Trophoblast cell (in vitro differentiated cells and primary cell): Measurements from ENCODE around the gene EPB41L2.
A peak's percentile ranks its signal among the peaks of the same experiment; 100 is the strongest.

Experiments
- DNase-seq, 2 donors: peaks; one replicate each; pipeline ENCODE4 v3.0.0-alpha.2; 2016
- H2AFZ ChIP-seq: 2 replicates; pipeline ENCODE4 v1.6.1; 2013; ENCODE audit warnings: low read length, moderate library complexity, mild to moderate bottlenecking; ENCODE audit not compliant: insufficient read depth, poor library complexity
- H2AK5ac ChIP-seq: 2 replicates; pipeline ENCODE4 v1.6.1; 2013; ENCODE audit warnings: mild to moderate bottlenecking, low read length
- H2BK120ac ChIP-seq: 2 replicates; pipeline ENCODE4 v1.6.1; 2013; ENCODE audit warnings: low read length, mild to moderate bottlenecking, moderate library complexity; ENCODE audit not compliant: insufficient read depth, poor library complexity
- H2BK12ac ChIP-seq: 2 replicates; pipeline ENCODE4 v1.6.1; 2013; ENCODE audit warnings: mild to moderate bottlenecking, low read length, moderate library complexity
- H2BK5ac ChIP-seq: 2 replicates; pipeline ENCODE4 v1.6.1; 2013; ENCODE audit warnings: low read length, low read depth, moderate library complexity, mild to moderate bottlenecking; ENCODE audit not compliant: poor library complexity
- H3K14ac ChIP-seq: 2 replicates; pipeline ENCODE4 v1.6.1; 2013; ENCODE audit warnings: mild to moderate bottlenecking, low read length
- H3K18ac ChIP-seq: 2 replicates; pipeline ENCODE4 v1.6.1; 2013; ENCODE audit warnings: mild to moderate bottlenecking, low read length
- H3K23ac ChIP-seq: 2 replicates; pipeline ENCODE4 v1.6.1; 2013; ENCODE audit warnings: low read length
- H3K27ac ChIP-seq: 2 replicates; pipeline ENCODE4 v1.5.1; 2013; ENCODE audit warnings: low read depth, mild to moderate bottlenecking, inconsistent platforms, low read length, moderate library complexity
- H3K27me3 ChIP-seq: 2 replicates; pipeline ENCODE4 v1.6.1; 2013; ENCODE audit warnings: inconsistent platforms, mild to moderate bottlenecking, low read length, moderate library complexity; ENCODE audit not compliant: insufficient read depth
- H3K36me3 ChIP-seq, 2 experiments: 1 replicate in 1 of 2; 2 replicates in 1 of 2; pipeline ENCODE4 v1.6.1; 2013; ENCODE audit warnings: low read length in 2 of 2, mild to moderate bottlenecking in 2 of 2, moderate library complexity in 1 of 2; ENCODE audit not compliant: insufficient read depth in 2 of 2, control insufficient read depth in 1 of 2
- H3K4ac ChIP-seq: 2 replicates; pipeline ENCODE4 v1.6.1; 2013; ENCODE audit warnings: low read depth, mild to moderate bottlenecking, low read length, moderate library complexity
- H3K4me1 ChIP-seq, 2 experiments: 1 replicate in 1 of 2; 2 replicates in 1 of 2; pipeline ENCODE4 v1.6.1; 2013; ENCODE audit warnings: low read length in 2 of 2, mild to moderate bottlenecking in 2 of 2, moderate library complexity in 1 of 2; ENCODE audit not compliant: insufficient read depth in 2 of 2, control insufficient read depth in 1 of 2
- H3K4me2 ChIP-seq: 2 replicates; pipeline ENCODE4 v1.6.1; 2013; ENCODE audit warnings: inconsistent platforms, mild to moderate bottlenecking, low read length, moderate library complexity
- H3K4me3 ChIP-seq: 2 replicates; pipeline ENCODE4 v1.5.1; 2013; ENCODE audit warnings: mild to moderate bottlenecking, low read depth, low read length, inconsistent platforms
- H3K79me1 ChIP-seq: one replicate; pipeline ENCODE4 v1.6.1; 2013; ENCODE audit warnings: low read length
- H3K79me2 ChIP-seq: 2 replicates; pipeline ENCODE4 v1.6.1; 2013; ENCODE audit warnings: low read length, mild to moderate bottlenecking; ENCODE audit not compliant: control insufficient read depth, insufficient read depth, poor library complexity
- H3K9ac ChIP-seq: 2 replicates; pipeline ENCODE4 v1.6.1; 2013; ENCODE audit warnings: mild to moderate bottlenecking, low read length
- H3K9me3 ChIP-seq: 2 replicates; pipeline ENCODE4 v1.6.1; 2013; ENCODE audit warnings: low read depth, mild to moderate bottlenecking, control low read depth, inconsistent platforms, low read length; ENCODE audit not compliant: insufficient read depth
- H4K12ac ChIP-seq: 2 replicates; pipeline ENCODE4 v1.6.1; 2013; ENCODE audit warnings: low read depth, mild to moderate bottlenecking, low read length, moderate library complexity
- H4K8ac ChIP-seq: 2 replicates; pipeline ENCODE4 v1.6.1; 2013; ENCODE audit warnings: low read depth, mild to moderate bottlenecking, low read length, moderate library complexity
- H4K91ac ChIP-seq: one replicate; pipeline ENCODE4 v1.6.1; 2013; ENCODE audit warnings: low read depth, mild to moderate bottlenecking, low read length, moderate library complexity
- WGBS: extraction: QIAGEN DNeasy Blood & Tissue Kit; methylation state at CpG from one replicate; pipeline ENCODE4 v1.1.7; 2013; ENCODE audit warnings: missing lambda C conversion rate; ENCODE audit not compliant: insufficient read length, insufficient coverage; ENCODE audit errors: extremely low coverage; 5-methylcytosine and 5-hydroxymethylcytosine counted together

Gene EPB41L2

DNA sequence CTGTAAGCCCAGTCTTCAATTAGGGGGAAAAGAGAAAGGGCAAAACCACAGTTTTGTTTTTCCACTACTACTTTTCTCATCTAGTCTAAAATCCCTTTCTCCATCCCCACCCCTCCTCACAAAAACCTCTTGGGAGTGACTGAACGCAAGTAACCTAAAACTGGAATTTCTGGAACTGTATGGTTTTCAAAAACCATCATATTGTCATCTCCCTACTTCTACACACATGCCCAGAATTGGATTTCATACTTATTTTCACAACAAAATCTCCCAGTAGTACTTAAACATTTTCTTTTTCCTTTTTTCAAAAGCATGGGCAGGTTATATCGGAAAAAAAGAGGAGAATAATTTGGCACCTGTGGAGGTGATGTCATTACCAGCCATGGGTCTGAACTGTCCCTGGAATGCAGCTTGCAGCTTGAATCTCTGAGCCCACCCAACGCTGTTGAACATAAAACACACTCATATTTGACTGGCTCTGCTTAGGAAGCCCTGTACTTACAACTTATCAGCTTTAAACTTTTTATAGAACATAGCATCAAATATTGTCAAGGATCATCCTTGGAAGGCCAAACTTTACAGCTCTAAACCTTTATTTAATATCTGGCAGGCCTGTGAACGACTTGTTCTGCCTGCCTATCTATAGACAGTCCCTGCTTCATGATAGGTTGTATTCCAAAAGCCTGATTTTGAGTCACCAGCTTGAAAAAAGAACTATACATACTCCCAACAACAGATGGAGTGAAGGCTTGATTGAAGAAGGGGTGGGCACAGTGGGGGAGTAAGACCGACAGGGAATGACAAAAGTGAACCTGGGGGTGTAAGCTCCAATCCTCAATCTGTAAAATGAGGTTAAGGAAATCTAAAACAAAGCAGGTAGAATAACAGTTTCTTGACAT, 59.3 kb downstream of the EPB41L2 start:
- Histone ChIP-seq H3K79me2 (no peaks in the 10 kb centered on the region), H2BK12ac (no peak overlapping the region), H4K8ac (no peak overlapping the region), H3K18ac (no peak overlapping the region), H3K4me1 (peaks cover 5 to 14% of the 10 kb centered on the region in 2 experiments), H3K14ac (no peak overlapping the region), H3K27ac (no peak overlapping the region), H3K9ac (no peak overlapping the region), H4K91ac (no peak overlapping the region), H2BK5ac (no peak overlapping the region), H2BK120ac (no peak overlapping the region), H3K4me3 (no peak overlapping the region), H3K9me3 (peaks cover 8% of the 10 kb centered on the region), H3K4ac (no peak overlapping the region), H3K27me3 (no peaks in the 10 kb centered on the region), H3K23ac (no peak overlapping the region), H3K4me2 (no peak overlapping the region), H2AK5ac (no peak overlapping the region), H2AFZ (no peak overlapping the region), H3K79me1 (peaks cover 6% of the 10 kb centered on the region), H4K12ac (no peak overlapping the region), H3K36me3 (no peaks in the 10 kb centered on the region)
- no CpG with 5 or more reads among the region's 5 CpGs for WGBS
- DNase-seq, result no peak

DNA sequence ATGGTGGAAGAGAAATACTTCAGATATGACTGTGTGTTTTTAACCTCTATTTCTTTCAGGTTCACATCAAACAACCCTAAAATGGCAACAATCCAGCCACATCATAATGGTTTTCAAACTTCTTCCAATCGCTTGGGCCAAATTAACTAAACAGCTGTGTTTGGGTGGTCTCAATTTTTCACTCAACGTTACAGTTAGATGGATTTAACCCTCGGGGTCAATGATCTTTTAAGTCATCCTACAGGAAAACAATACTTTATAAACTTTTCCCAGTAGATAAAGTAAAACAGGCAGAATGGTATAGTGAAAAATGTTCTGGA, 60.4 kb downstream of the EPB41L2 start:
- Histone ChIP-seq H4K8ac (no peak overlapping the region), H3K27me3 (no peaks in the 10 kb centered on the region), H3K18ac (no peak overlapping the region), H3K4ac (no peak overlapping the region), H3K27ac (no peak overlapping the region), H2BK12ac (no peak overlapping the region), H3K4me3 (no peak overlapping the region), H3K9me3 (peaks cover 2% of the 10 kb centered on the region), H3K4me2 (no peak overlapping the region), H3K14ac (no peak overlapping the region), H2BK5ac (no peak overlapping the region), H3K9ac (no peak overlapping the region), H3K4me1 (peaks cover 5 to 14% of the 10 kb centered on the region in 2 experiments), H2AK5ac (no peak overlapping the region), H2BK120ac (no peak overlapping the region), H4K91ac (no peak overlapping the region), H3K23ac (no peak overlapping the region), H2AFZ (no peak overlapping the region), H3K79me1 (peaks cover 6% of the 10 kb centered on the region), H4K12ac (no peak overlapping the region), H3K36me3 (no peaks in the 10 kb centered on the region), H3K79me2 (no peaks in the 10 kb centered on the region)
- no peak for DNase-seq
- WGBS, result no CpG with 5 or more reads among the region's 3 CpGs

DNA sequence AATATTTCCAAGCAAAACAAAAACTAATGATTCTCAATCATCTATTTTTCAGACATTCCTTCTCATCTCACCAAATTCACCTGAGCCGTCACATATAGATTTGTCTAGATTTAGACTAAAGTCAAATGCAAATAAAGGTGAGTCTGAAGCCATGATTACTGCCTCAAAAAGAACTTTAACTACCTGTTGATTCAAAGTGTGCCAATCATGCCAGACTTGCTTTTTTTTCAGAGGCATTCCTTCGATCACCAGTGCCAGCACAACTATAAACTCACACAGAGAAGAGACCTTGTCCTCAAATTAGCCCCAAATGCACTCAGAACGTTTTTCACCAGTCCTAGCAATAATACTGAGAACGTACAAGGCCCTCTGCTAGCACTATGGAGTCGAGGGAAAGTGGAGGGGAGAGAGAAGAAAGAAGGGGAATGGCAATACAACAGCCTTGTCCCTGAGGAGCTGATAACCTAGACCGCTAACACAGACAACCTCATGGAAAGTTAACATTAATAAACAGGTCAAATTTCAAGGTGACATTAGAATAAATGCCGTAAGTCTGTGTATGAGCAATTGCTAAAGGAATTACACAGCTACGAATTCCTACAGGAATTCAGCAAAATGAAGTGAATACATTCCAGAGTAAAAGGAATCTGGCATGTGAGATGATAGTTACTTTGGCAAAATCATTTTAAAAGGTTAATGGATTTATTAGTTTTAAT, 60.9 kb downstream of the EPB41L2 start:
- H3K27me3 ChIP-seq, result no peaks in the 10 kb centered on the region
- no peaks in the 10 kb centered on the region for H3K36me3 ChIP-seq
- WGBS, result no CpG with 5 or more reads among the region's 8 CpGs
- H2AK5ac ChIP-seq, result peak overlapping the region; percentile 39
- no peak overlapping the region for H2AFZ ChIP-seq
- H3K14ac ChIP-seq, result no peak overlapping the region
- H3K27ac ChIP-seq, result no peak overlapping the region
- no peaks in the 10 kb centered on the region for H3K79me2 ChIP-seq
- no peak overlapping the region for H2BK5ac ChIP-seq
- H4K91ac ChIP-seq, result no peak overlapping the region
- no peak overlapping the region for H2BK12ac ChIP-seq
- H3K23ac ChIP-seq, result peak overlapping the region; percentile 25
- H3K4ac ChIP-seq, result peak overlapping the region; percentile 6
- no peak overlapping the region for H4K12ac ChIP-seq
- no peak overlapping the region for H3K4me3 ChIP-seq
- no peak for DNase-seq
- H3K9ac ChIP-seq, result no peak overlapping the region
- no peak overlapping the region for H4K8ac ChIP-seq
- no peak overlapping the region for H3K18ac ChIP-seq
- peaks cover 5 to 14% of the 10 kb centered on the region in 2 experiments for H3K4me1 ChIP-seq
- H3K79me1 ChIP-seq, result peaks cover 8% of the 10 kb centered on the region
- no peak overlapping the region for H3K4me2 ChIP-seq
- no peak overlapping the region for H2BK120ac ChIP-seq
- peaks cover 2% of the 10 kb centered on the region for H3K9me3 ChIP-seq

DNA sequence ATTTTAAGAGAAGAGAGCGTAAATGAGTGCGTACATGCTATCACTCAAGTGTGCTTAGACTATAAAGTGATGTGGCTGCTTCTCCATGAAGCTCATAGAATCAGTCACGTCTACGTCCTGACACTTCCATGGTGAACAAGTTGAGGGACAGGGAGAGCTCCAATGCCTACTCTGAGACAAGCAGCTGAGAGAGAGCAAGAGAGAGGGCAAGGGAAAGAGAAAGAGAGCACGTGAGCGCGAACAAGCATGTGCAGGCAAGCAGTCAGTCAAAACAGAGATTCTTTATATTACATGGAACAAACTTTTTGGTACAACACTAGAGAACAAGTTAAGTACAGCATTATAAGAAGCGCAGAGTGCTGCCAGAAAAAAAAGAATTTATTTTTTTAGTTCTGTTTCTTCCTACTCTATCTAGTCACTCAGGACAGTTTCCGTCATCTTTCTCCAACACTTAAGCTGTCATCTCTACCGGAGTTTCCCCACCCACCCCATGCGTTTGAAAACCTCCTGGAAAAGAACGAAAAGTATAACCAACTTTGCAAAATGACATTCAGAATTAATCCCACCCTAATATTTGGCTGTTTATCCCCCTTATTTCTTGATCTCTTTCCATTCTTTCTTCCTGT, 61.8 kb downstream of the EPB41L2 start:
- H3K79me2 ChIP-seq, result no peaks in the 10 kb centered on the region
- H2AK5ac ChIP-seq, result peak overlapping the region; percentile 60
- H2BK5ac ChIP-seq, result no peak overlapping the region
- peaks cover 8% of the 10 kb centered on the region for H3K79me1 ChIP-seq
- H3K4me2 ChIP-seq, result no peak overlapping the region
- H2AFZ ChIP-seq, result no peak overlapping the region
- H2BK120ac ChIP-seq, result no peak overlapping the region
- DNase-seq, result no peak
- H2BK12ac ChIP-seq, result peak overlapping the region; percentile 55
- H3K36me3 ChIP-seq, result no peaks in the 10 kb centered on the region
- H3K9ac ChIP-seq, result no peak overlapping the region
- no peak overlapping the region for H3K23ac ChIP-seq
- WGBS, result no CpG with 5 or more reads among the region's 12 CpGs
- H3K27ac ChIP-seq, result no peak overlapping the region
- H3K4me1 ChIP-seq, result peaks cover 6 to 15% of the 10 kb centered on the region in 2 experiments
- peak overlapping the region; percentile 32 for H4K91ac ChIP-seq
- H4K8ac ChIP-seq, result no peak overlapping the region
- no peaks in the 10 kb centered on the region for H3K27me3 ChIP-seq
- no peak overlapping the region for H3K4ac ChIP-seq
- no peak overlapping the region for H4K12ac ChIP-seq
- H3K4me3 ChIP-seq, result no peak overlapping the region
- no peak overlapping the region for H3K18ac ChIP-seq
- no peaks in the 10 kb centered on the region for H3K9me3 ChIP-seq
- no peak overlapping the region for H3K14ac ChIP-seq
